Glomerular visceral epithelial cell (primary cell): ENCODE data around the gene ACTL6B.
A peak's percentile ranks its signal among the peaks of the same experiment; 100 is the strongest.

ENCODE experiments used
- DNase-seq: peaks from one replicate; pipeline ENCODE4 v3.0.0-alpha.2; 2016; ENCODE audit errors: extremely low spot score

Gene ACTL6B

GRCh38 chr7:100600730-100601038, 55.6 kb downstream of the ACTL6B start:
- no peak for DNase-seq

GRCh38 chr7:100599911-100600729, 56.1 kb downstream of the ACTL6B start:
- DNase-seq: no peak

- peak; percentile 15 for DNase-seq
Observed at GRCh38 chr7:100598425-100598824, 57.8 kb downstream of the ACTL6B start.

GRCh38 chr7:100595188-100595587, 61.1 kb downstream of the ACTL6B start:
- no peak for DNase-seq
